GM04503 (cell line): ENCODE data around the gene PARP6.

Experiments
- DNase-seq: peaks from one replicate; pipeline ENCODE4 v3.0.0-alpha.2; 2012; ENCODE audit warnings: low read depth

PARP6 gene

DNA sequence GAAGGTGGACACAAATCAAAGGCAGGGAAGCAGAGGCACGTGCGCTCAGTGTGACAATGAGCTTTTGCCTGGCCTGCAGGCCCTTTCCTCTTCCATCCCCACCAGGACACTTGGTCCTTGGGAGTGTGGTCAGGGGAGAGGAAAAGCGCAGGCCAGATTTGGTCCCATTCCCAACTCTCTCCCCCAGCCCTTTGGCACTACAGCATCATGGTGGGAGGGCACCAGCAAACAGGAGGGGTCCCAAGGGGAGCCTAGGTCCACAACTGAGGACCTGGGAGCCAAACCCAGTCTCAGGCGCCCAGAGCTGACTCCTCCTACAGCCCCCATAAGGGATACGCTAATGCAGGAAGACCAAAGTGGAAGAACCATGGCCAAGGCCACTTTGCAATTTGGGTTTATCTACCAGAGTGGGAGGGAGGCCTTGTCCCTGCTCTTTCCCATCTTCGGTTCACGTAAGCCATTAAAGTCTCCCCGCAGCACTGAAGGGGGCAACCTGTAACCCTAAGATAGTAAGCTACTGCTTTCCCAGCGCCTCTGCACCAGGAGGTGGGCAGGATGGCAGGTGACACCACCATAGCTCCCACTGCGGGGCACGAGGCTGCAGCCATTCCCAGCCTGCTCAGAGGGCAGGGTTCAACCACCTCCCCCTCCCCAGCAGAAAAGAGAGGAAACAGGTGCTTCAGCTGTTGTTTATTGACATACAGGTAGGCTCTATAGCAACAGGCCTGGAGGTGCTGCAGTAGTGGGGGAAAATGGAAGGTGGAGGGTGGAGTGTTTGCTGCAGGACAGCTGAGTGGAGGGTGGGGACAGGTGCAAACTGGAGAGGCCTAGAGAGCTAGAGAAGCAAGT is 73.8 kb downstream of the PARP6 start:
- no peak for DNase-seq

DNA sequence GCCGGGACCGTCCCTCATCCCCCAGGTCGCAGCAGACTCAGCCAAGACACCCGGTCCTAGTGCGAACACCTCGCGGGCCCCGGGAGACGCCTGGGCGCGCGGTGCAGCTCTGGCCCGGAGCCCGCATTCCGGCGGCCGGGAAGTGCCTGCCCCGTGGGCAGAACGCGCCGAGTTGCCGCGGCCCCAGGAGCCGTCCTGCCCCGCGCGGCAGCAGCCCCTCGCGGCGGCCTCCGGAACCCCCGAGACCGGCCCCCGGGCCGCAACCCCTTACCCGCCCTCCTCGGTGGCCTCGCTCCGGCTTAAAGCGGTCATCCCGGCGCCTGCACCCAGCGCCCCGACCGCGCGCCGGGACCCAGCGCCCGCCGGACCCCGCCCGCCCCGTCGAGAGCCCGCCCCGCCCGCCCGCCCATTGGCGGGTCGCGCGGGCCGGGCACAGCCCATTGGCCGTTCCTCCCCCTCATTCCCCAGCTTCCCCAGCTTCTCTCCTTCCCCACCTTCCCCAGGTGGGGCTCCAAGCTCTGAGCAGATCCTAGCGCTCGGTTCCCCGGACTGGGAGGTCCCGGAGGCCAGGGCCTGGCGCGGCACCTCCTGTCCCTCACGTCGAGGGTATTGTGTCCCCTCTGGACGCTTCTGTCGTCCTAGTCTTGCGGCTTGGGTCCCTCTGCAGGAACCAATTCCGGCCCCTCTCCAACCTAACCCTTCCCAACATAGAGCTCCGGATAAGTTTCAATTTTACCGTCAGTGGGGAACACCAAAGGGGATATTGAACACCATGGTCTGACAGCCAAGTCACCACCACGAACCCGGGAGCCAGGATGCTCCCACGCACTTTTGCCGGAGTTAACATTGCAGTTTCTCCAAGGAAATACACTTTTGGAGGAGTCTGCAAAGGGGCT is 74.6 kb downstream of the PARP6 start, which contains the start of gene GRAMD2A:
GRAMD2A (minus strand) TSS at position 328 of the 896 bp plus-strand sequence.
- DNase-seq, result no peak

DNA sequence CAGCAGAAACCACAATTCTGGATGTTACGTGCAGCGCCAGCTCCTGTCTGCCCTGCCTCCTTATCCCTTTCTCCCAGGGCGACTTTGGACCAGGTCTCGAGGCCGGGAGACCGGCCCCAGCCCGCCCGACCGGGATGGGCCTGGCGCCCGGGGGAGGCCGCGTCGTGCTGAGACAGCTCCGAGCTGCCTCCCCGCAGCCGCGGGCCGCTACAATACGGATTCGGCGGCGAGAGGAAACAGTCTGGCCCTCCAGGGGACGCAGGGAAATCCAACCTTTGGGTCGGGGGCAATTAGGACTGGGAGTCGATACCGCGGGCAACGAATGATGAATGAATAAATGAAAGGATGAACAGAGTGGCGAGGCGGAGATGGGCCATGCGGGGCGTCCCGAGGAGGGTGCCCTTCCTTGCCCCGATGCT is 75.3 kb downstream of the PARP6 start:
- no peak for DNase-seq

DNA sequence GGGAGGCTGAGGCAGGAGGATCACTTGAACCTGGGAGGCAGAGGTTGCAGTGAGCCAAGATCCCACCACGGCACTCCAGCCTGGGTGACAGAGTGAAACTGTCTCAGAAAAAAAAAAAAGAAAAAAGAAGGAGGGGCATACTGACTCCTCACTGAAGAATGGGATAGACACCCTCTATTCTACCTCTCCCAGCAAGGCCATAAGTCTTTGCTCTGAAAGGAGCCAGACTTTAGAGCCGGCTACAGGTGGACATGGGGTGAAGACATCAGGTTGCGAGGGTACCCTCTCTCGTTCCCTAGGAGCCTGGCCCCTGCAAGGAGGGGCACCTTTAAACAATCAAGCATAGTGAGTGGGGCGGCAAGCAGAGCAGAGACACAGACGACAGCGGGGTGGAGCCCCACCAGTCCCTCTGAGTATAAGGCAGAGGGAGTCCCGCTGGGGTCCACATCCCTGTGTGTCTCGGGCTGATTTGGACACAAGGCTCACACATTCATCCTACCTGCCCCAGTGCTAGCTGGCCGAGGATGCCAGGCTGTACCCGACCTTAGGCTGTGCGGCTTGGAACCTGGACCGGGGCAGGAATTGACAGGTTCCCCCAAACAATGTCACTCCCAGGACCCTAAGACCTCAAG is 75.8 kb downstream of the PARP6 start:
- no peak for DNase-seq

DNA sequence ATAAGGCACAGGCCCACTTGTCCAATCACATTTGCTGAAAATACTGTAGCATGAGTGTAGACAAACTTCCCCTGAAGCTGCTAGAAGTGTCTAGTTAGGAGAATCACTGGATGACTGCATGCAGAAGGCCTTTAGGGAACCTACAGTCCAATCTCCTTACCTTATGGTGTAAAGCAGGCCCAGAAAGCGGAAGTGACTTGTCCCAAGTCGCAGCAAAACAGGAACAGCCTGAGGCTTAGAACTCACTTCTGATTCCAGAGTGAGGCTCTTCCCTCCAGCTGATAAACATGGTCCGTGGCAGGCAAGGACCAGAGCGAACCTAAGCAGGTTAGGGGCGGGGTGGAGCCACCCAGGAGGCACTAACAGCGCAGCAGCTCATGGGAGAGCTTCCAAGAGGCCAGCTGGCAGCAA is 77.2 kb downstream of the PARP6 start:
- no peak for DNase-seq

DNA sequence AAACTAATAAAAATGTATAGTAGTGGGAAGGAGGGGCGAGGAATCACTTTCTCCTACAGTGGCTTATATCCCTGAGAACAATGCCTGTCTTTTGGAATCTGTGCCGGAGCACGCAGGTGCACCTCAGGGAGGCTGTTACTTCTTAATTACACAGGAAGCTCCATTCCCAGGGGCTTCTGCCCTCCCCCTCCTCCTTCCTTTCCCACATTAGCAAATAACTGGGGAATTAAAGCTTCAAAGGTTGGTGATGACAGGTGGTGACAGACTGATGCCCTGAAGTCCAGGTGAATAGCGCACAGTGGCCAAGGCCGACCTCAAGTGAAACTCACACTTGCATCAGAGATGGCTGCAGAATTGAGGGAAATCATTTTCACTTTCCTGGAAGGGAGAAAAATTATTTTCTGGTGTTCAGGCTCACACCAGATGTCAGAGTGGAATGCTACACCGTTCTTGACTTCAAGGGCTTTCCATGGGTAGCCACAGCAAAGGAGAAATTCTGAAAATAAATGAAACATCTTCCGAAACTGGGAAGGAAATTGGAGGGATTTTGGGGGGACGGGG is 78.4 kb downstream of the PARP6 start:
- DNase-seq, result no peak

DNA sequence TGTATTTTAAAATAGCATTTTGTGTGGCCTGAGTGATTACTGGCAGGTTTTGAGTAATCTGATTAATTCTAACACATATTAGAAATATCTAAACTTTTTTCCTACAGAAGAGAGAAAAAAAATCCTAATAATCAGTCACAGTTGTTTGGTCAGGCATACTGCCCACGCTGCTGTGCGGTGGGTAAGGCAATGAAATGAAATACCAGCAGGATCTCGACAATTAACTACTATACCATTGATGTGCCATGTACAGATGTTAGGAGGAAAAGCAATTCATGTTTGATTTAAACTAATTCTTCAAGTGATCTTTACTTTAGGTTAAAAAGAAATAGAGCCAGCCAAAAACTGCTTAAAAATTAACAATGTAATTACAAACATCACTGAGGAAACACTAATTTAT is 79.9 kb downstream of the PARP6 start:
- no peak for DNase-seq
